LNCaP clone FGC (cell line): ENCODE measurements around the gene TNFRSF25.

Experiments used
- DNase-seq: peaks from one replicate; pipeline ENCODE4 v3.0.0-alpha.2; 2011; ENCODE audit warnings: low read depth
- H3K4me3 ChIP-seq: 2 replicates; pipeline ENCODE4 v1.5.1; 2011; ENCODE audit warnings: mild to moderate bottlenecking, low read depth, low read length, control low read depth
- TF ChIP-seq, protein P1 (sequence below): IDR thresholded peaks from 2 replicates; pipeline ENCODE4 v1.5.1; 2012; ENCODE audit warnings: mild to moderate bottlenecking; ENCODE audit not compliant: control insufficient read depth, insufficient read depth; ENCODE audit errors: extremely low read depth

TNFRSF25 gene

GRCh38 chr1:6417961-6418667 lies 47.9 kb downstream of the TNFRSF25 start:
- no peak overlapping the region for H3K4me3 ChIP-seq
- TF ChIP-seq, protein P1, sequence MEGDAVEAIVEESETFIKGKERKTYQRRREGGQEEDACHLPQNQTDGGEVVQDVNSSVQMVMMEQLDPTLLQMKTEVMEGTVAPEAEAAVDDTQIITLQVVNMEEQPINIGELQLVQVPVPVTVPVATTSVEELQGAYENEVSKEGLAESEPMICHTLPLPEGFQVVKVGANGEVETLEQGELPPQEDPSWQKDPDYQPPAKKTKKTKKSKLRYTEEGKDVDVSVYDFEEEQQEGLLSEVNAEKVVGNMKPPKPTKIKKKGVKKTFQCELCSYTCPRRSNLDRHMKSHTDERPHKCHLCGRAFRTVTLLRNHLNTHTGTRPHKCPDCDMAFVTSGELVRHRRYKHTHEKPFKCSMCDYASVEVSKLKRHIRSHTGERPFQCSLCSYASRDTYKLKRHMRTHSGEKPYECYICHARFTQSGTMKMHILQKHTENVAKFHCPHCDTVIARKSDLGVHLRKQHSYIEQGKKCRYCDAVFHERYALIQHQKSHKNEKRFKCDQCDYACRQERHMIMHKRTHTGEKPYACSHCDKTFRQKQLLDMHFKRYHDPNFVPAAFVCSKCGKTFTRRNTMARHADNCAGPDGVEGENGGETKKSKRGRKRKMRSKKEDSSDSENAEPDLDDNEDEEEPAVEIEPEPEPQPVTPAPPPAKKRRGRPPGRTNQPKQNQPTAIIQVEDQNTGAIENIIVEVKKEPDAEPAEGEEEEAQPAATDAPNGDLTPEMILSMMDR = no peak
- DNase-seq = no peak

GRCh38 chr1:6416906-6417305 lies 49.1 kb downstream of the TNFRSF25 start:
- H3K4me3 ChIP-seq = no peak overlapping the region
- DNase-seq = no peak
- TF ChIP-seq, protein P1 = no peak

- no peak for DNase-seq
- TF ChIP-seq, protein P1 = no peak
- no peak overlapping the region for H3K4me3 ChIP-seq
Measured at GRCh38 chr1:6416295-6416656, 49.7 kb downstream of the TNFRSF25 start.

- no peak overlapping the region for H3K4me3 ChIP-seq
- no peak for DNase-seq
- TF ChIP-seq, protein P1 = no peak
Measured at GRCh38 chr1:6414881-6415626, 50.9 kb downstream of the TNFRSF25 start.

- no peak for DNase-seq
- TF ChIP-seq, protein P1 = peak; percentile 31; the same call in 1 of the 2 replicates
Measured at GRCh38 chr1:6414443-6414844, 51.5 kb downstream of the TNFRSF25 start.

DNA sequence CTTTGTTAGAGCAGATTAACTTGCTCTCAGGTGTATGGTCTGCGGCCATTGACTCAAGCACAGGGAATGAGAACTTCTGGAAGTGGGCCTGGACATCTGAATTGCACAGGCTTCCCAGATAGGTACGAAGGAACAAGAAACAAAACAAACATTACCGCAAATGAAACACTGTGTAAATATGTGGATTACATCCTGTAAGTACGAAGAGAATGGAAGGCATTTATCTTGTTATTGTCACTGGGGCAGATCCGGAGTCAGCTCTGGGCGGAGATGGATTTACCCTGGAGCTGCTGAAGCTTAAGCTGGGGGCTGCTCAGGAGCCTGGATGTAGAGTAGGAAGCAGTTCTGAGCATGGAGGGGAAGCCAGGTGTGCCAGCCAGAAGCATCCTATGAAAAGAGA lies 53.1 kb downstream of the TNFRSF25 start:
- TF ChIP-seq, protein P1 = no peak
- no peak overlapping the region for H3K4me3 ChIP-seq
- DNase-seq = peak; percentile 67

More at GRCh38 chr1:6414443-6414844, 51.5 kb downstream of the TNFRSF25 start:
- H3K4me3 ChIP-seq = no peak overlapping the region
